SK-N-SH (cell line): ENCODE data around the gene AFF3. TPM values are rescaled to one million over a fixed set of nuclear protein-coding genes. Genes with fewer than 3 reads are reported as not detected.

Experiments used
- CTCF ChIA-PET: fragments of 300-600, 350-600 bp; formaldehyde crosslinking; extraction: SDS; loops from one replicate; lab custom pipeline; 2021; lab: Yijun Ruan, JAX
- POLR2A ChIA-PET: fragments of 350-600 bp; sonication (Branson Sonifier 250); formaldehyde crosslinking; extraction: SDS; loops from one replicate; lab custom pipeline; 2020; ENCODE audit warnings: antibody characterized with exemption, inconsistent platforms; lab: Yijun Ruan, JAX
- DNase-seq: peaks from one replicate; pipeline ENCODE4 v3.0.0; 2012
- H2AFZ ChIP-seq: fragments of 200-600 bp; sonication (generic); 2 replicates; pipeline ENCODE4 v1.8.1; 2016; ENCODE audit warnings: antibody characterized with exemption, mild to moderate bottlenecking, low read depth
- H3F3A ChIP-seq: fragments of 200-600 bp; sonication (generic); replicated peaks from 2 replicates; pipeline ENCODE3; 2016; ENCODE audit warnings: antibody characterized with exemption, mild to moderate bottlenecking; ENCODE audit not compliant: insufficient read depth
- H3K27ac ChIP-seq, 2 experiments: fragments of 200-500 bp in 1 of 2; fragments of 200-600 bp in 1 of 2; sonication (Bioruptor generic) in 1 of 2; sonication (generic), shearing (Covaris generic) in 1 of 2; 2 replicates each; pipeline versions ENCODE4 v1.5.1 to v1.6.1; 2014 to 2016; ENCODE audit warnings: low read depth in 2 of 2, inconsistent platforms in 1 of 2, low read length in 1 of 2, mild to moderate bottlenecking in 1 of 2, mixed read lengths in 1 of 2
- H3K27me3 ChIP-seq: fragments of 200-600 bp; sonication (generic), shearing (Covaris generic); 2 replicates; pipeline ENCODE4 v1.6.1; 2016; ENCODE audit warnings: mixed run types; ENCODE audit not compliant: insufficient read depth
- H3K36me3 ChIP-seq, 2 experiments: fragments of 200-500 bp in 1 of 2; fragments of 200-600 bp in 1 of 2; sonication (Bioruptor generic) in 1 of 2; sonication (generic) in 1 of 2; replicated peaks in 1 of 2; 2 replicates each; pipeline versions ENCODE3 to v1.5.1; 2014 to 2016; ENCODE audit warnings: low read length in 1 of 2, mild to moderate bottlenecking in 1 of 2; ENCODE audit not compliant: insufficient read depth in 2 of 2, control insufficient read depth in 1 of 2
- H3K4me1 ChIP-seq, 2 experiments: fragments of 200-500 bp in 1 of 2; fragments of 200-600 bp in 1 of 2; sonication (Bioruptor generic) in 1 of 2; sonication (generic), shearing (Covaris generic) in 1 of 2; 2 replicates each; pipeline versions ENCODE4 v1.5.1 to v1.6.1; 2014 to 2016; ENCODE audit warnings: low read depth in 1 of 2, low read length in 1 of 2, mixed run types in 1 of 2; ENCODE audit not compliant: insufficient read depth in 2 of 2, control insufficient read depth in 1 of 2
- H3K4me2 ChIP-seq: fragments of 200-600 bp; sonication (generic), shearing (Covaris generic); 2 replicates; pipeline ENCODE4 v1.6.1; 2017; ENCODE audit warnings: mixed run types
- H3K4me3 ChIP-seq, 2 experiments: fragments of 200-500 bp in 1 of 2; fragments of 200-600 bp in 1 of 2; sonication (Bioruptor generic) in 1 of 2; sonication (generic), shearing (Covaris generic) in 1 of 2; 2 replicates each; pipeline versions ENCODE4 v1.5.1 to v1.8.1; 2014 to 2016; ENCODE audit warnings: low read depth in 2 of 2, inconsistent platforms in 1 of 2, low read length in 1 of 2, mild to moderate bottlenecking in 1 of 2, mixed read lengths in 1 of 2, moderate library complexity in 1 of 2
- H3K79me2 ChIP-seq: fragments of 200-600 bp; sonication (generic); 2 replicates; pipeline ENCODE4 v1.8.1; 2017; ENCODE audit warnings: mild to moderate bottlenecking; ENCODE audit not compliant: insufficient read depth
- H3K9ac ChIP-seq: fragments of 200-600 bp; sonication (generic); 2 replicates; pipeline ENCODE4 v1.6.1; 2017; ENCODE audit warnings: mixed run types
- H3K9me2 ChIP-seq: fragments of 200-600 bp; sonication (generic); 2 replicates; pipeline ENCODE4 v1.6.1; 2017; ENCODE audit warnings: mixed run types
- H3K9me3 ChIP-seq: fragments of 200-600 bp; sonication (generic); 2 replicates; pipeline ENCODE4 v1.6.1; 2017; ENCODE audit warnings: mixed run types, mild to moderate bottlenecking, moderate library complexity
- H4K20me1 ChIP-seq: fragments of 200-600 bp; sonication (generic); 2 replicates; pipeline ENCODE4 v1.6.1; 2017; ENCODE audit warnings: mild to moderate bottlenecking, mixed run types; ENCODE audit not compliant: insufficient read depth
- CTCF ChIP-seq: fragments of 200-600 bp; sonication (generic); IDR thresholded peaks from 2 replicates; pipeline ENCODE4 v1.6.1; 2017; ENCODE audit warnings: antibody characterized with exemption, mild to moderate bottlenecking, moderate library complexity
- ELF1 ChIP-seq: IDR thresholded peaks from 2 replicates; pipeline ENCODE4 v1.4.0; 2012
- EP300 ChIP-seq, 2 experiments: IDR thresholded peaks; 2 replicates each; pipeline versions ENCODE4 v1.4.0 to v1.6.1; 2012; ENCODE audit warnings: borderline replicate concordance in 1 of 2, low read depth in 1 of 2, low read length in 1 of 2
- FOXJ3 ChIP-seq: sonication (generic); formaldehyde crosslinking; IDR thresholded peaks from 2 replicates; pipeline ENCODE4 v1.5.1; 2020; ENCODE audit warnings: mild to moderate bottlenecking, missing genetic modification reagents
- GATA2 ChIP-seq: sonication (generic); formaldehyde crosslinking; IDR thresholded peaks from 2 replicates; pipeline ENCODE4 v1.5.0; 2020; ENCODE audit warnings: mild to moderate bottlenecking, missing genetic modification reagents
- MAX ChIP-seq: IDR thresholded peaks from 2 replicates; pipeline ENCODE4 v1.4.0; 2012; ENCODE audit warnings: low read depth
- MEF2A ChIP-seq: IDR thresholded peaks from 2 replicates; pipeline ENCODE4 v1.4.0; 2012; ENCODE audit warnings: low read depth, borderline replicate concordance
- MXI1 ChIP-seq: IDR thresholded peaks from 2 replicates; pipeline ENCODE4 v1.6.1; 2012; ENCODE audit warnings: mild to moderate bottlenecking, low read depth, low read length, improper control_type of control experiment
- RAD21 ChIP-seq: IDR thresholded peaks from 2 replicates; pipeline ENCODE4 v1.6.1; 2012; ENCODE audit warnings: mild to moderate bottlenecking, low read length
- RFX5 ChIP-seq: IDR thresholded peaks from 2 replicates; pipeline ENCODE4 v1.6.1; 2012; ENCODE audit warnings: mild to moderate bottlenecking, improper control_type of control experiment, low read length
- RXRA ChIP-seq: IDR thresholded peaks from 2 replicates; pipeline ENCODE4 v1.4.0; 2012; ENCODE audit warnings: low read depth, mild to moderate bottlenecking, borderline replicate concordance
- SMC3 ChIP-seq: IDR thresholded peaks from 2 replicates; pipeline ENCODE4 v1.6.1; 2012; ENCODE audit warnings: low read depth, low read length, improper control_type of control experiment
- TAF1 ChIP-seq: IDR thresholded peaks from 2 replicates; pipeline ENCODE4 v1.6.1; 2012; ENCODE audit warnings: low read depth, mild to moderate bottlenecking, low read length, moderate library complexity, borderline replicate concordance
- USF1 ChIP-seq: IDR thresholded peaks from 2 replicates; pipeline ENCODE4 v1.4.0; 2012; ENCODE audit warnings: low read depth, borderline replicate concordance
- YY1 ChIP-seq: IDR thresholded peaks from 2 replicates; pipeline ENCODE4 v1.4.0; 2012; ENCODE audit warnings: low read depth, mild to moderate bottlenecking
- ZBTB33 ChIP-seq: IDR thresholded peaks from 2 replicates; pipeline ENCODE4 v1.4.0; 2012; ENCODE audit warnings: low read depth, borderline replicate concordance
- WGBS: methylation state at CpG from one replicate; pipeline ENCODE4 v1.1.6; 2017; ENCODE audit warnings: low lambda C conversion rate; 5-methylcytosine and 5-hydroxymethylcytosine counted together
- polyA plus RNA-seq, 3 experiments: library from polyadenylated mRNA; depleted of rRNA; stranded (reverse); fragments of >200 nt; gene quantifications; 2 replicates each; pipeline ENCODE4 v1.2.3, GENCODE V29; 2012

The AFF3 gene
- polyA plus RNA-seq, 1 of the 3 experiments (the other 2 are of a cell fraction): 0.36 TPM

GRCh38 chr2:100148883-100149282, 6.5 kb upstream of the AFF3 start (continued):
- TF ChIP-seq CTCF (no peak), USF1 (no peak)
- TF ChIP-seq, all 33 proteins: peak for 0

- no peak overlapping the region for H3K9ac ChIP-seq
- H3K9me2 ChIP-seq: no peaks in the 10 kb centered on the region
- no peak overlapping the region for H3K27ac ChIP-seq
- ChIA-PET CTCF (no interaction called here), POLR2A (no interaction called here)
- WGBS: 40% methylated on average over 2 of the region's 2 CpGs
- no peak for DNase-seq
- H3K36me3 ChIP-seq: no peaks in the 10 kb centered on the region
- H3F3A ChIP-seq: no peaks in the 10 kb centered on the region
- H3K4me1 ChIP-seq: no peaks in the 10 kb centered on the region; a peak in 1 of 4 replicates
- H3K79me2 ChIP-seq: no peaks in the 10 kb centered on the region
- no peak overlapping the region for H3K4me2 ChIP-seq
- no peaks in the 10 kb centered on the region for H3K27me3 ChIP-seq
- TF ChIP-seq CTCF (no peak), MXI1 (no peak), EP300 (IDR thresholded peaks at IDR 0.05; ENCODE audit: borderline replicate concordance in 1 of 2, low read depth in 1 of 2, low read length in 1 of 2) (no peak), RXRA (no peak), GATA2 (CRISPR knock-in tag) (no peak), MAX (no peak), MEF2A (no peak), FOXJ3 (no peak), SMC3 (no peak), TAF1 (no peak), ELF1 (no peak), YY1 (no peak), RAD21 (no peak), ZBTB33 (no peak), RFX5 (no peak)
- no peaks in the 10 kb centered on the region for H3K9me3 ChIP-seq
- no peaks in the 10 kb centered on the region for H4K20me1 ChIP-seq
- no peak overlapping the region for H3K4me3 ChIP-seq
- no peak overlapping the region for H2AFZ ChIP-seq
These were observed 4.2 kb upstream of the AFF3 start for GRCh38 chr2:100146657-100146960.
